ENCODE measurements around the gene DHRSX.
"Not testable (repeated sequence)": the region's sequence is repeated elsewhere in the genome, so short reads cannot be mapped to it uniquely, and the experiment has no call there.

Gene DHRSX

DNA sequence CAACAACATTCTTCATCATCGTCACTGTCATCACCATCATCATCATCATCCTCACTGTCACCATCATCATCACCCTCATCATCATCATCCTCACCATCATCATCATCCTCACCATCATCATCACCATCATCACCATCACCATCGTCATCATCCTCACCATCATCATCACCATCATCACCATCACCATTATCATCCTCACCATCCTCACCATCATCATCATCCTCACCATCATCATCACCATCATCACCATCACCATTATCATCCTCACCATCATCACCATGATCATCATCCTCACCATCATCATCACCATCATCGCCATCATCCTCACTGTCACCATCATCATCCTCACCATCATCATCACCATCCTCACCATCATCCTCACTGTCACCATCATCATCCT is 18.9 kb upstream of the DHRSX start:
- DNase-seq, result not testable (repeated sequence)

DNA sequence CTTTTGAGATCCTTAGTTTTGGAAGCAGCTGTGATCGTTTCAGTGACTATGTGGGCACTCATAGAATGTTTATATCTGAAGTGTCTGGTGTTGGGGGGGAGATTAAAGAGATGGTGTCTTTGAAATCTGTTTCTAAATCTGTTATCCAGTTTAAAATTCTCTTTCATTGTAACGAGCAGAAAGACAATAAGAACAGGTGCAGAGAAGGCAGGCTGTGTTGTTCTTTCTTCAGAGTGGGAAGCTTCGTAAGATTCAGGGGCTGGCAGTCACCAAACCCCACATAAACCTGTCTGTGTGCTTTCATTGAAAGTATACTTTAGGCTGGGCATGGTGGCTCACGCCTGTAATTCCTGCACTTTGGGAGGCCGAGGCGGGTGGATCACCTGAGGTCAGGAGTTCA is 16.3 kb upstream of the DHRSX start:
- DNase-seq, result no peak

DNA sequence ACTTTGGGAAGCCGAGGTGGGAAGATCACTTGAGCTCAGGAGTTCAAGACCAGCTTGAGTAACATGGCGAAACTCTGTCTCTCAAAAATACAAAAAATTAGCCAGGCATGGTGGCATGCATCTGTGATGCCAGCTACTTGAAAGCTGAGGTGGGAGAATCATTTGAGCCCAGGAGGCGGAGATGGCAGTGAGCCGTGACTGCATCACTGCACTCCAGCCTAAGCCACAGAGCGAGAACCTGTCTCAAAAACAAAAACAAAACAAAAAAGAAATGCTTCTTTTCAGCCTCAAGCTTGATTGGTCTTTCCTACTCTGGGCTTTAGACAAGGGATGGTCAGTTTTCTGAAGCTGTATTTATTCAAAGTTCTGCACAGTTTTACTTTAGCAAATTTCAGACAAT is 15.8 kb upstream of the DHRSX start:
- DNase-seq, result no peak

DNA sequence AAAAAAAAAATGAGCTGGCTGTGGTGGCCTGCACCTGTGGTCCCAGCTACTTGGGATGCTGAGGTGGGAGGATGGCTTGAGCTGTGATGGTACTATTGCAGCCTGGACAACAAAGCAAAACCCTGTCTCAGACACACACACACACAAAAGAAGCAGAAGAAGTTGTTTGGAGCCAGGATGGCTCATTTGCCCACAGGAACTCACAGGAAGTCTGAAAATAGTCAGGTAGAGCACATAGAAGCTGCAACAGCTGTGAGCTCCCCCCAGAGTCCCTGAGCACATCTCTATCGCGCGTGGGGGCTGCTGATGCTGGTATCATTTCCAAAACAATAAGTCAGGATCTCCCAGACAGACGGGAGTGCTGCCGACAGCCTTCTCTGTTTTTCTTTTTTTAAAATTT is 13.4 kb upstream of the DHRSX start:
- DNase-seq, result no peak

DNA sequence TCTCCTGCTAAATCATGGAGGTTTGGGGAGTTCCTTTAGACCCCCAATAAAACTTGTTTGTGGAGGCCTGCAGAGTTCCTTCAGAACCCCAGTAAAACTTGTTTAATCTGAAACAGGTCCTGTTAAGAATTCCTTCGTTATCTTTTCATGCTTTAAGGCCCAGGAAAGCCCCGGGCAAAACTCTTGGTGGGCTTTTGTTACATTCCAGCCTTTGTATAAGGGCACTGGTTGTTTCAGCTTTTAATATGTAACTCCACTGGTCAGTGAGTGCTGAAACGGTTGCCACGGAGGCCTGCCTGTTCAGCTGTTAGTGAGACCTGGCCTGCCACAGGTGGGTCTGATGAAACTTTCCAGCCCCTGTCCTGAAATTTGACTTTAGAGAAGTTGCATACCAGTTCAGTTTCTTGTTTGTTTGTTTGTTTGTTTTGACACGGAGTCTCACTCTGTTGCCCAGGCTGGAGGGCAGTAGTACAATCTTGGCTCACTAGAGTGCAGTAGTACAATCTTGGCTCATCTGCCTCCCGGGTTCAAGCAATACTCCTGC is 12.4 kb upstream of the DHRSX start:
- DNase-seq, result peak; percentile 84

DNA sequence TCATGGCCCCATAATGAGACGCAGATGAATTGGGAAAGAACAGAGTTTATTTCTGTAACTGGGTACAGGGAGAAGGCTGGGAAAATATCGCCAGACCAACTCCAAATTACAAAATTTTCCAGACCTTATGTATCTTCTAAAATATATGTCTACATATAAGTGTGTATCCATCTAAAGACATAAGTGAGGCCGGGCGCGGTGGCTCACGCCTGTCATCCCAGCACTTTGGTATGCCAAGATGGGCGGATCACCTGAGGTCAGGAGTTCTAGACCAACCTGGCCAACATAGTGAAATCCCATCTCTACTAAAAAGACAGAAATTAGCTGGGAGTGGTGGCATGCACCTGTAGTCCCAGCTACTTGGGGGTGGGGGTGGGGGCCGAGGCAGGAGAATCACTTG is 11.7 kb upstream of the DHRSX start:
- no peak for DNase-seq

DNA sequence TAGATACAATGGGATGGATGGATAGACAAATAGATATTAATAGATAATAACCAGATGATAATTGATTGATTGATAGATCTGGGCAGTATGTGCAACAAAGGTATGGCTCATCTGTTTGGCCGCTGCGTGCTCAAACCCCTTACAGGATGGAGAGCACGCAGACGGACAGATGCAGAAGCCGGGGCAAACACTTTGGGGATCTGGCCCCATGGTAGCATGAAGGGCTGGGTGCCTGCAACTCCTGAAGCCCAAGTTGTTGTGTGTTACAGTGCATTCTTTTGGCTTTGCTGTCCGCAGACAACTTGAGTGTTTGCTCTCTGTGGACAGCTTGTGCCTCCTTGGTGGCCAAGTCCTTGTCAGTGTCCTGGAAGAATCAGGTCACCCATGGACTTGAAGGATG is 10.6 kb upstream of the DHRSX start:
- DNase-seq, result no peak

DNA sequence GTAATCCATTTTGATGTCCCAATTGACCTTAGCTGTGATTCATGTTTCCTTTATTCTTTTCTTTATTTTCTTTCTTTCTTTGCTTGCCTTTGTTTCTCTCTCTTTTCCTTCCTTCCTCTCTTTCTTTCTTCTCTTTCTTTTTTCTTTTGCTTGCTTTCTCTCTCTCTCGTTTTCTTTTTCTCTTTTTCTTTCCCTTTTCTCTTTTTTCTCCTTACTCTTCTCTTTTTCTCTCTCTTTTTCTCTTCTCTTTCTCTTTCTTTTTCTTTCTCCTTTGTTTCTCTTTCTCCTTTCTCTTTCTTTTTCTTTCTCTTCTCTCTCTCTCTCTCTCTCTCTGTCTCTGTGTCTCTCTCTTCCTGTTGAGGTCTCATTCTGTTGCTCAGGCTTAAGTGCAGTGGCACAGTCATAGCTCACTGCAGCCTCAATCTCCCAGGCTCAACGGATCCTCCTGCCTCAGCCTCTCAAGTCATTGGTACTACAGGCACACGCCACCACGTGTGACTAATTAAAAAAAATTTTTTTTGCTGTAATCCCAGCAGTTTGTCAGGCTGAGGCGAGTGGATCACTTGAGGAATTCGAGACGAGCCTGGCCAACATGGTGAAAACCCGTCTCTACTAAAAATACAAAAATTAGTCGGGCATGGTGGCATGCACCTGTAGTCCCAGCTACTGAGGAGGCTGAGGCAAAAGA is 8.0 kb upstream of the DHRSX start:
- no peak for DNase-seq

DNA sequence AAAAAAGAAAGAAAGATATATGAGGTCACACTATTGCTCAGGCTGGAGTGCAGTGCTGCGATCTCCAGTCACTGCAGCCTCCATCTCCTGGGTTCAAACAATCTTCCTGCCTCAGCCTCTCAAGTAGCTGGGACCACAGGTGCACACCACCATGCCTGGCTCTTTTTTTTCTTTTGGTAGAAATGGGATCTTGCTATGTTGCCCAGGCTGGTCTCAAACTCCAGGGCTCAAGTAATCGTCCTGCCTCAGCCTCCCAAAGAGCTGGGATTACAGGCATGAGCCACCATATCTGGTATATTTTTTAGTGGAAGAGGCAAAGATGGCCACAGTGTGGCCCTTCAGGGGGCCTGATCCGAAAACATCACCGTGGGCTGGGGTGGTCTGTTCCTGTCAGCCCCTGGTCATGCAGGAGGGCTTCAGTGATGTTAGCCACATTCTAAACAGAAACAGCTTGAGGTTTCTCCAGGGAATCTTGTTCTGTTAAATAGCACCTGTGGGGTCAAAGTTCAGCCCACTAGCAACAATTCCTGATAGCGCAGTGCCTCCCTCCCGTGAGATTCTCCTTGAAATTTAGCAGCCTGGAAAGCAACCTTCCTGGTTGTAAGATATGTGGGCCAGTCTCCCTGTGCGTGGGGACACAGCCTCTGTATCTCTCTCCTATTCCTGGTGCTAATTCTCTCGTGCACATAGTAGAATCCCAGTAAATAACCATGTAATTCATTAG is 7.3 kb upstream of the DHRSX start:
- DNase-seq, result no peak

DNA sequence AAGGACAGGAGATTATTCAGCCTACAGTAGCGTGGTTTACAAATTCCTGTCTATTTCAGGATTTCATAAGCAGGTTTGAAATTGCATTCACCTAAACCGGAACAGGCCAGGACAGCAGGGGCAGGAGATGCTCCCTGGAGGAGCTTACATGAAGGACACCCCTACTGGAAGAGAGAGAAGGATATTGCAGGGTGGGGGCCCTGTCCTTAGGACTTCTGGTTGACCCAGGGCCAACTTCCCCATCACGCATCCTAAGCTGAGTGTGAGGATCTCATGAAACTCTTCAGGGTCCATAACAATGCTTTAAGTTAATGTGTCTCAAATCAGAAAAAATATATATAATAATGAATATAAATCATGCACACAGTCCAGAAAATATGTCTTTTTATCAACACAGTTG is 6.4 kb upstream of the DHRSX start:
- DNase-seq, result no peak

DNA sequence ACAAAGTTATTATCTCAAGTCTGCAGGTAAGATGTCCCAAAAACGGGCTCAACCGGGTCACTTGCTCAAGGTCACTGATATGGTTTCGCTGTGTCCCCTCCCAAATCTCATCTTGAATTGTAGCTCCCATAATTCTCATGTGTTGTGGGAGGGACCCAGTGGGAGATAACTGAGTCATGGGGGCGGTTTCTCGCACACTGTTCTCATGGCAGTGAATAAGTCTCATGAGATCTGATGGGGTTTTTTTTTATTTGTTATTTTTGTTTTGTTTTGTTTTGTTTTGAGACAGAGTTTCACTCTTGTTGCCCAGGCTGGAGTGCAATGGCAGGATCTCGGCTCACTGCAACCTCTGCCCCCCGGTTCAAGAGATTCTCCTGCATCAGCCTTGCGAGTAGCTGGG is 4.6 kb upstream of the DHRSX start:
- DNase-seq, result not testable (repeated sequence)

DNA sequence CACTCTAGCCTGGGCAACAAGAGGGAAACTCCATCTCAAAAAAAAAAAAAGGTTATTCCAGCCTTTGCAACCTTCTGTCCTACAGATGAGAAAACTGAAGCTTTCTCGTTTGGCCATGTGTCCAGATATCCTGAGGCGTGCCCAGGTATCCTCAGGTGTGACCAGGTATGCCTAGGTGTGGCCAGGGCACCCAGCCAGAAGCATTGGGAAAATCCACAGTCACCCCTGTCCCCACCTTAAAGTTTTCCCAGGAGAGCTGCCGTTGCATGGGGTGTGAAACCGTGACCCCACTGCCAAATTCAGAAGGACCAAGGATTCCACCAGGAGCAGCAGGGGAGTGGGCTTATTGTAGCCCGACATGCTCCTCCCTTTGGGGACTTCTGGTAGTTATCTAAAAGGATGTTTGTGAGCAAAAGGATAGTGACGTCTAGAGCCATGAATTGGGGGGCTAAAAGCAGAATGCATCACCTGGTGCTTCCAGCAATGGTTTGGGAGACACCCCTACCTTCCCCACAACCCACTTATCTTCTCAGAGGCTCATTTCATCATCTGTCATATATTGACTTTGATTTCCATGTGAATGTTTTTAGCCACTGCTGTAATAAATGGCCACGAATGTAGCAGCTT is 4.0 kb upstream of the DHRSX start:
- no peak for DNase-seq

DNA sequence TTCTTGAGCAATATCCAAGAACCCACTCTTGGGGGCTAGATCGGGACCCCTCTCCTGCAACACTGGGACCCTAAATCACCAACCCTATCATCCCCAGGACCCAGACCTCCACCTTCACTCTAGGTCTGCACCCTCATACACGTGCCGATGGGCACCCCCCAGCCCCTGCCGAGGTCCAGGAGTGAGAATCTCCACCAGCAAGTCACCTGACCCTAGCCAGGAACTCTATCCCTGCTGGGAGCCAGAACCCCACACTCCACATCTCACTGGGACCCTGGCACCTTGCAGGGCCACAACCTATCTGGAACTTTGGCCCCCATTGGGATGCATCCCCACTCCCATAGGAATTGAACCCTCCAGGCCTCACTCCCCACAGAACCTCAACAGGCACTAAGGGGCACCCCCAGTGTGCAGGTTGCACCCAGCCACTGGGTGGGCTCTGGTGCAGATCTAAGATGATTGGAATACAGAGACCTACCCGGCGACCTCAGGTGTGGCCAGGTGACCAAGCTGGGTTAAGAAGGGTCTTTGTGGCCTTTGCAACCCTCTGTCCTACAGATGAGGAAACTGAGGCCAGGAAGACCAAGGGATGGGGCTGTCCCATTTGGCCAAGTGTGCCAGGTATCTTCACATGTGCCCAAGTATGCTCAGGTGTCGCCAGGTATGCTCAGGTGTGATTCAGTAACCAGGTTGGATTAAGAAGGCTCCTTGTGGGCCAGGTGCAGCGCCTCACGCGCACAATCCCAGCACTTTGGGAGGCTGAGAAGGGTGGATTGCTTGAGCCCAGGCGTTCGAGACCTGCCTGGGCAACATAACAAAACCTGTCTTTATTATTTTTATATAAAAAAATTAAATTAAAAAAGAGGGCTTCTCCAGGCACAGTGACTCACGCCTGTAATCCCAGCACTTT is 3.1 kb upstream of the DHRSX start:
- no peak for DNase-seq

DNA sequence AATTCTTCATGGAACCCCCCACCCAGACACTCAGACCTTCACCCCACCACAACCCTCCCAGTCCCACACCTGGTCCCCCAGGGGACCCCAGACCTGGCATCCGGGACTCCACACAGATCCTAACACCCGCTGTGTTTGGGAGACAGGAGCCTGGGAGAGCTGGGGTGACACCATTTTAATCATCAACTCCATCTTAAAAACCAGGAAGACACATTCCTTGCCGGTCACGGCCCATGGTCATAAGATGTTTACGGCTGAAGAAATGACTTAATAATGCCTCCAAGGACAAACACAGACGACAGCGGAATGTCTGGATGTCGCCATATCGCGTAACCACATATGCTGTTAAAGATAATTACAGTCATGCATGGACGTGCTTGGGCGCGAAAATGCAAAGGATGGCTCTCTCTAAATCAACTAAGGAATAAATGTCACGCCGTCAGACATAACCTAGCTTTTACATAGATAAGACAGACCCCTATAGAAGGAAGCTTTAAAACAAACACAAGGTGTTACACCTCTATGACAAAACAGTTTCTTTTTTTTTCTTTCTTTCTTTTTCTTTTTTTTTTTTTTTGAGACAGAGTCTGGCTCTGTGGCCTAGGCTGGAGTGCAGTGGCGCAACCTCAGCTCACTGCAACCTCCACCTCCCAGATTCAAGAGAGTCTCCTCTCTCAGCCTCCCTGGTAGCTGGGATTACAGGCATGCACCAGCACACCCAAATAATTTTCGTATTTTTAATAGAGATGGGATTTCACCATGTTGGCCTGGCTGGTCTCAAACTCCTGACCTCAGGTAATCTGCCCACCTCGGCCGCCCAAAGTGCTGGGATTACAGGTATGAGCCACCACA is 2.1 kb upstream of the DHRSX start:
- peak; percentile 81 for DNase-seq

DNA sequence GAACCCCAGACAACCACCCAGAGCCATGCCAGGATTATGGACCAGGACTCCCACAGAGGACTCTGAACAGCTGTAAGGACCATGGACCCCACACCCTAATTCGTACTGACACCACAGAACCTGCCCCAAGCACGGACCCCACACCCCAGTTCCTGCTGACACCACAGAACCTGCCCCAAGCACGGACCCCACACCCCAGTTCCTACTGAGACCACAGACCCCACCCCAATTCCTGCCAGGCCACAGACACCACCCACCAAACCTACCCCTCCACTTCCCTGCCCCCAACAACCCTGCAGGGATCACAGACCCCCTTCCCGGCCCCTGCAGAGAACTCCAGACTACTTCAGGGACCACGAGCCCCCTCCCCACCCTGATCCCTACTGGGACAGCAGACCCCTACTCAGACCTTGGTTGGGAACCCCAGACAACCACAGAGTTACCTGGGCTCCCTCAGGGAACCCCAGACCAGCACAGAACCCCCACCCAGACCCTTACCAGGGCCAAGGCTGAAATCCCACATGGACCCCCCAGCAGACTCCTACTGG is 1.4 kb upstream of the DHRSX start:
- no peak for DNase-seq

DNA sequence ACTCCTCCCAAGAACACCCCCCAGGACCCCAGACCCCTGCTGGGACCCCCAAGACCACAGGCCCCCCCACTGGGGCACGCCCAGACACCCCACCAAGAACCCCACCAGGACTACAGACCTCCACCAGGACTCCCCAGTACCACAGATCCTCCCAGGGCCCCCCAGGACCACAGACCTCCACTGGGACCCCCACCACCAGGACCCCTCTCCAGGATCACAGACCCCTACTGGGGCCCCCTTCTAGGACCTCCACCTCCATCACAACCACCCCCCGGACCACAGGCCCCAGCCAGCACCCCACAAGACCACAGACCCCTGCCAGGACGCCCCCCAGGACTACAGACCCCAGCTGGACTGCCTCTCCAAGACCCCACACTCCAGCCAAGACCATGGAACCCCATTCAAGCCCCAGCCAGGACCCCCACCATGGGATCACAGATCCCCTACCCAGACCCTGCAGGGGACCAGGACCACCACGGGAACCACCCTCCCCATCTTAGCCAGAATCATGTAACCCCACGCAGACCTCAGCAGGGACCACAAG is 855 bp upstream of the DHRSX start:
- no peak for DNase-seq

DNA sequence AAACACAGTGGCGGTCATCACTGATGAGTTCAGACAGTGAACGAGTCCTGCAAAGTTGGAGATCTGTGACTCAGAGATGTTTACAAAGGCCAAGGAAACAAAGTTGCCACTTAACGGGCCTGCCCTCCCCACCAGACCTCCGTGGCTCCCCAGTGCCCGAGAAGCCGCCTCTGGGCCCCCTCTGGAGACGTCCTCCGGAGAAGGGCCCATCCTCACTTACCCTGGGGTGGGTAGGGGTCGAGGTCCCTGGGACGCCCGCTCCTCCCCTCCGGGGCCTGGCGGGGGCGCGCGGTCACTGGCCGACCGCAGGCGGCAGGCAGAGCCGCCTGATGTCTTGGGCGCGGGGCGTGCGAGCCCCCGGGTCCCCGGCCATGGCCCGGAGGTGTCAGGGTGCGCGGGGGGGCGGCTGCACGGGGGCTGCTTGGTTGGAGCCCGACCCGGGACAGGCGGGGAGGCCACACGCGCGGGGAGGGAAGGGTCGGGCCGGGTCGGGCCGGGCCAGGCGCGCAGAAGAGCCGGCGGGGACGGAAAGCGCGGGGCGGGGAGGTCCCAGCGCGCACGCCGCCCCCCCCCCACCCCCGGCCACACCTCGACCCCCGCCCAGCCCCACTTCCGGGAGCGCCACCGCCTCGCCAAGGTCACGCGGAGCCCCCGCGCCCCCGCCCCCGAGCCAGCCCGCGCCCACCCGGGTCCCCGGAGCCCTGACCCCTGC is 529 bp downstream of the DHRSX start:
- DNase-seq, result peak; percentile 79

DNA sequence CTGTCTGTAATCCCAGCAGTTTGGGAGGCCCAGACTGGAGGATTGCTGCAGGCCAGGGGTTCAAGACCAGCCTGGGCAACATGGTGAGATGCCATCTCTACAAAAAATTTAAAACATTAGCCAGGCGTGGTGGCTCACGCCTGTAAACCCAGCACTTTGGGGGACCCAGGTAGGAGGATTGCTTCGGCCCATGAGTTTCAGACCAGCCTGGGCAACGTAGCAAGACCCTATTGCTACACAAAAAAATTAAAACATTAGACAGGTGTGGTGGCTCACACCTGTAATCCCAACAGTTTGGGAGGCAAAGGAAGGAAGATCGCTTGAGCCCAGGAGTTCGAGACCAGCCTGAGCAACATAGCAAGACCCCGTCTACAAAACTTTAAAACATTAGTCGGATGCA is 1.3 kb downstream of the DHRSX start:
- no peak for DNase-seq

DNA sequence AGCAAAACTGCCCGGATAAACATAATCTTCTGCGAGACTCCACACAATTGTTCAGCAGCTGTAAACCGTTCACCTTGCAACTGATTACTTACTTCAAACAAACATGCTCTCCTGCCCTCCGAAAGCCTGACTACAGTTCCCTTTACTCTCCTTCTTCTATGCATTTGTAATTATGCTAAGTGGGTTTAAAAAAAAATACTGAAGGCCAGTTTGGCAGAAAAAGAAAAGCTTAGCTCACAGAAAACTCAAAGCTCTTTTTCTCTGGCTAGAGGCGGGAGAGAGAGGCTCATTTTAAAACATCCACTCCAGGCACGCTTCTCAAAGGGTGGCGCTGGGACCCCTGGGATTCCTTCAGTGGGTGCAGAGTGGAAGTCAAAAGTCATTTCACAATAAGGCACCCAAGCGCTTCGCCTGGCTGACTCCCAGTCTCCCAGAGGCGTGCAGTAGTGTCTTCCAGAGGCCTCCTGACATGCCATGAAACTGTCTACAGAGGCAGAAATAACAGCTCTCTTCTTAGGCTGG is 1.9 kb downstream of the DHRSX start:
- DNase-seq, result no peak

Measured in islet precursor cell (in vitro differentiated cells).